Muscle layer of colon (tissue), 2 donors: ENCODE measurements around the gene MS4A12.
"Not testable (repeated sequence)": the region's sequence is repeated elsewhere in the genome, so short reads cannot be mapped to it uniquely, and the experiment has no call there.

ENCODE experiments used
- H3K27ac ChIP-seq: one replicate; pipeline ENCODE4 v1.7.0; 2013; ENCODE audit warnings: low read depth, mild to moderate bottlenecking, low read length, moderate library complexity
- H3K27me3 ChIP-seq, 2 donors: one replicate each; pipeline ENCODE4 v1.7.0; 2013; ENCODE audit warnings: low read length in 2 of 2, mild to moderate bottlenecking in 2 of 2; ENCODE audit not compliant: insufficient read depth in 2 of 2, control insufficient read depth in 1 of 2
- H3K36me3 ChIP-seq: one replicate; pipeline ENCODE4 v1.7.0; 2013; ENCODE audit warnings: mild to moderate bottlenecking, low read length; ENCODE audit not compliant: insufficient read depth
- H3K4me1 ChIP-seq: one replicate; pipeline ENCODE4 v1.7.0; 2013; ENCODE audit warnings: mild to moderate bottlenecking, low read length; ENCODE audit not compliant: insufficient read depth
- H3K4me3 ChIP-seq, 2 donors: one replicate each; pipeline ENCODE4 v1.7.0; 2013; ENCODE audit warnings: low read length in 2 of 2, low read depth in 1 of 2, mild to moderate bottlenecking in 1 of 2, moderate library complexity in 1 of 2
- H3K9ac ChIP-seq: one replicate; pipeline ENCODE4 v1.7.0; 2013; ENCODE audit warnings: low read length
- H3K9me3 ChIP-seq: one replicate; pipeline ENCODE4 v1.7.0; 2013; ENCODE audit warnings: mild to moderate bottlenecking, low read length
- donor health status: abdominal sarcoma.
- donor health status: Adenocarcinoma of cecum.

Gene MS4A12

DNA sequence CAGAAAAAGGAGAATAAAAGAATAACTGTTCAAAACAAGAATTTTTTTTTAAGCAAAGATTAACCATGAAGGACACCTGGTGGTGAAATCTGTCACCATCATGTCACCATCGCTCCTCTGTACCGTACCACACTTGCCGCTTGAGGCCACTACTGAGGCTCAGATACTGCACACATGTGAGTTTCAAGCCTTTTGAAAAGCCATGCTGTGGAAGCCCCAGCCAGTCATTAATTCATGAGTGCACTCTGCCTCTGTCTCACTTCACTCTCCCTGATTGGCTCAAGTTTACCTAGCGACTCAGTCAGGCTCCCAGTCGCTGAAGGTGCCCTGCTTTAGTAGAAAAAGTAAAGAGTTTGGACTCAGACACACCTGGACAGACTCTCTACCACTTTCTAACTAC, 6.6 kb upstream of the MS4A12 start:
- H3K9me3 ChIP-seq = no peaks in the 10 kb centered on the region
- no peak overlapping the region for H3K4me3 ChIP-seq
- no peaks in the 10 kb centered on the region for H3K36me3 ChIP-seq
- H3K9ac ChIP-seq = no peak overlapping the region
- H3K4me1 ChIP-seq = no peaks in the 10 kb centered on the region
- H3K27ac ChIP-seq = no peak overlapping the region
- H3K27me3 ChIP-seq = no peaks in the 10 kb centered on the region

GRCh38 chr11:60493454-60493853, 876 bp downstream of the MS4A12 start:
- Histone ChIP-seq H3K27me3 (no peaks in the 10 kb centered on the region), H3K4me3 (no peak overlapping the region), H3K27ac (no peak overlapping the region), H3K4me1 (no peaks in the 10 kb centered on the region), H3K9ac (no peak overlapping the region), H3K9me3 (no peaks in the 10 kb centered on the region), H3K36me3 (no peaks in the 10 kb centered on the region)

DNA sequence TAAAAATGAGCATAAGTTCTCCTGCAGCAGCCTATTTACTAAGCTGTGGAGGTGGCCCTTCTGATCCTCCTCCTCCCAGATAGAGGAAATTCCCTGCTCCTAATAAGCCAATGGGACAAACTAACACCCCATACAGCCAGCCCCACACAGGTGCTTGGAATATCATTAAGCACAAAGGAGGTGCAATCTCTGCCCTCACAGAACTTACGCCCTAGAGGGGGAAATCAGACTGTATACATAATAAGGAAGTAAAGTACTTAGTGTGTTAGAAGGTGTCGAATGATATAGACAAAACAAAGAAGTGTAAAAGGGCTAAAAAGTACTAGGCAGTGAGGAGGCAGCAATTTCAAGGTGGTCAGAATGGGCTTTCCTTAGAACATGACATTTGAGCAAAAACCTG, 5.8 kb downstream of the MS4A12 start:
- no peak overlapping the region for H3K27ac ChIP-seq
- H3K4me1 ChIP-seq = no peaks in the 10 kb centered on the region
- H3K27me3 ChIP-seq = no peaks in the 10 kb centered on the region
- H3K4me3 ChIP-seq = no peak overlapping the region
- H3K9me3 ChIP-seq = no peaks in the 10 kb centered on the region
- no peak overlapping the region for H3K9ac ChIP-seq
- H3K36me3 ChIP-seq = no peaks in the 10 kb centered on the region

GRCh38 chr11:60498853-60499252, 6.3 kb downstream of the MS4A12 start:
- no peaks in the 10 kb centered on the region for H3K4me1 ChIP-seq
- H3K4me3 ChIP-seq = no peak overlapping the region
- H3K9me3 ChIP-seq = no peaks in the 10 kb centered on the region
- no peaks in the 10 kb centered on the region for H3K27me3 ChIP-seq
- no peak overlapping the region for H3K9ac ChIP-seq
- H3K27ac ChIP-seq = no peak overlapping the region
- no peaks in the 10 kb centered on the region for H3K36me3 ChIP-seq

GRCh38 chr11:60500276-60500910, 7.8 kb downstream of the MS4A12 start:
- Histone ChIP-seq H3K9me3 (no peaks in the 10 kb centered on the region), H3K4me3 (no peak overlapping the region), H3K27ac (no peak overlapping the region), H3K4me1 (no peaks in the 10 kb centered on the region), H3K9ac (no peak overlapping the region), H3K36me3 (no peaks in the 10 kb centered on the region), H3K27me3 (no peaks in the 10 kb centered on the region)

- Histone ChIP-seq H3K9ac (no peak overlapping the region), H3K4me1 (no peaks in the 10 kb centered on the region), H3K27me3 (no peaks in the 10 kb centered on the region), H3K36me3 (no peaks in the 10 kb centered on the region), H3K9me3 (no peaks in the 10 kb centered on the region), H3K4me3 (no peak overlapping the region), H3K27ac (no peak overlapping the region)
Measured at GRCh38 chr11:60502221-60502775, 9.7 kb downstream of the MS4A12 start.

GRCh38 chr11:60504219-60504905, 11.8 kb downstream of the MS4A12 start:
- Histone ChIP-seq H3K4me1 (no peaks in the 10 kb centered on the region), H3K27me3 (no peaks in the 10 kb centered on the region), H3K9ac (no peak overlapping the region), H3K9me3 (no peaks in the 10 kb centered on the region), H3K4me3 (no peak overlapping the region), H3K36me3 (no peaks in the 10 kb centered on the region), H3K27ac (no peak overlapping the region)

DNA sequence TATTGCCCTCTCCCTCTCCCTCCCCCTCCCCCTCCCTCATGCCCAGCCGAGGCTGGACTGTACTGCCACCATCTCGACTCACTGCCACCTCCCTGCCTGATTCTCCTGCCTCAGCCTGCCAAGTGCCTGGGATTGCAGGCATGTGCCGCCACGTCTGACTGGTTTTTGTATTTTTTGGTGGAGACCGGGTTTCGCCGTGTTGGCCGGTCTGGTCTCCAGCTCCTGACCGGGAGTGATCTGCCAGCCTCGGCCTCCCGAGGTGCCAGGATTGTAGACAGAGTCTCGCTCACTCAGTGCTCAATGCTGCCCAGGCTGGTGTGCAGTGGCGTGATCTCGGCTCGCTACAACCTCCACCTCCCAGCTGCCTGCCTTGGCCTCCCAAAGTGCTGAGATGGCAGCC, 17.0 kb downstream of the MS4A12 start:
- H3K9ac ChIP-seq, H3K4me3 ChIP-seq, H3K9me3 ChIP-seq, H3K4me1 ChIP-seq, H3K36me3 ChIP-seq, H3K27ac ChIP-seq, H3K27me3 ChIP-seq: not testable (repeated sequence)

DNA sequence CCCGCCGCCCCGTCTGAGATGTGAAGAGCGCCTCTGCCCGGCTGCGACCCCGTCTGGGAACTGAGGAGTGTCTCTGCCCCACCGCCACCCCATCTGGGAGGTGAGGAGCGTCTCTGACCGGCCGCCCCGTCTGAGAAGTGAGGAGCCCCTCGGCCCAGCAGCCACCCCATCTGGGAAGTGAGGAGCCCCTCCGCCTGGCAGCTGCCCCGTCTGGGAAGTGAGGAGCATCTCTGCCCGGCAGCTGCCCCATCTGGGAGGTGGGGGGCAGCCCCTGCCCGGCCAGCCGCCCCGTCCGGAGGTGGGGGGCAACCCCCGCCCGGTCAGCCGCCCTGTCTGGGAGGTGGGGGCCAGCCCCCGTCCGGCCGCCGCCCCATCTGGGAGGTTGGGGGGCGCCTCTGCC, 17.6 kb downstream of the MS4A12 start:
- H3K27ac ChIP-seq, H3K4me3 ChIP-seq, H3K9me3 ChIP-seq, H3K27me3 ChIP-seq, H3K4me1 ChIP-seq, H3K36me3 ChIP-seq, H3K9ac ChIP-seq: not testable (repeated sequence)

- no peaks in the 10 kb centered on the region for H3K9me3 ChIP-seq
- no peaks in the 10 kb centered on the region for H3K36me3 ChIP-seq
- no peak overlapping the region for H3K9ac ChIP-seq
- no peaks in the 10 kb centered on the region for H3K4me1 ChIP-seq
- H3K4me3 ChIP-seq = no peak overlapping the region
- H3K27ac ChIP-seq = no peak overlapping the region
- H3K27me3 ChIP-seq = no peaks in the 10 kb centered on the region
Measured at GRCh38 chr11:60511393-60511792, 18.8 kb downstream of the MS4A12 start.

DNA sequence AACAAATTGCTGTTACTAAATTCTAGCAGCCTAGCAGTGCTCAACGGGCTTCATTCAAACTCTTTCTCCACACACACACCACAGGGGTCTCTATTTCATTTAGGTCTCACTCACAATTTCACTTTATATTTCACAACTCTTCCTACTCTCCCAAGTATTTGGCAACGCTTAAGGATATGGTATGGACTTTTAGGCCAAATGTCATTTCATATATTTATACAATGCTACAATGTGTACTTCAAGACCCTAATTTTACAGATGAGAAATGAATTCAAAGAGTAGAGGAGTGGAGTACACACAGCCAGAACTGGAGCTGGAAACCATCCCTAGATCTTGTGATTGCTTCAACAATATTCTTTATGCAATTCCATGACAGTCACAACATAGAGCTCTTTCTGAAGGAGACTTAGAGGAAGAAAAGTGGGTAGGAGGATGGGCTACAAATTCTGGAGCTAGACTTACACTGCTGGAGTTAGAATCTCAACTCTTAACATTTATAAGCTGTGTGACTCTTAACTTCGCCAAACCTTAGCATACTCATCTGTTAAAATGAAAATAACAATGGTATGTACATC, 20.2 kb downstream of the MS4A12 start:
- Histone ChIP-seq H3K9ac (no peak overlapping the region), H3K4me3 (no peak overlapping the region), H3K9me3 (no peaks in the 10 kb centered on the region)

More for the DNA sequence above, 20.2 kb downstream of the MS4A12 start:
- H3K4me1 ChIP-seq = no peaks in the 10 kb centered on the region
- no peaks in the 10 kb centered on the region for H3K27me3 ChIP-seq
- H3K36me3 ChIP-seq = no peaks in the 10 kb centered on the region
- H3K27ac ChIP-seq = no peak overlapping the region
